Brain microvascular endothelial cell (primary cell): Measurements from ENCODE around the gene DISC1.
A peak's percentile ranks its signal among the peaks of the same experiment; 100 is the strongest.

Source experiments
- DNase-seq: peaks from one replicate; pipeline ENCODE4 v3.0.0-alpha.2; 2020
- H3K27ac ChIP-seq: fragments of 250-450 bp; sonication (Bioruptor Pico); 2 replicates; pipeline ENCODE4 v1.5.1; 2020; ENCODE audit warnings: mild to moderate bottlenecking, moderate library complexity
- H3K27me3 ChIP-seq: fragments of 250-450 bp; sonication (Bioruptor Pico); replicated peaks from 2 replicates; pipeline ENCODE4 v1.5.1; 2020; ENCODE audit warnings: mild to moderate bottlenecking
- H3K36me3 ChIP-seq: fragments of 250-450 bp; sonication (Bioruptor Pico); replicated peaks from 2 replicates; pipeline ENCODE4 v1.5.1; 2020; ENCODE audit warnings: mild to moderate bottlenecking
- H3K4me3 ChIP-seq: 2 replicates; pipeline ENCODE4 v1.5.1; 2011; ENCODE audit warnings: low read depth, mild to moderate bottlenecking, control low read depth, low read length, moderate library complexity
- in situ Hi-C: cut with HindIII; loops from 2 replicates; pipeline ENCODE4 v1.10.0; 2017; ENCODE audit warnings: low sequenced_read_pairs, low pct_ligation_motif_present
- TF ChIP-seq, protein P1 (sequence below): IDR thresholded peaks from 2 replicates; pipeline ENCODE4 v1.5.1; 2011; ENCODE audit warnings: low read depth, mild to moderate bottlenecking, moderate library complexity, low read length, control low read depth, inconsistent platforms; ENCODE audit errors: missing control alignments

DISC1 gene

GRCh38 chr1:231807541-231807940 is 181.0 kb downstream of the DISC1 start:
- H3K36me3 ChIP-seq: no peaks in the 10 kb centered on the region
- H3K27me3 ChIP-seq: no peaks in the 10 kb centered on the region
- no peak for DNase-seq
- H3K4me3 ChIP-seq: no peak overlapping the region
- TF ChIP-seq, protein P1, sequence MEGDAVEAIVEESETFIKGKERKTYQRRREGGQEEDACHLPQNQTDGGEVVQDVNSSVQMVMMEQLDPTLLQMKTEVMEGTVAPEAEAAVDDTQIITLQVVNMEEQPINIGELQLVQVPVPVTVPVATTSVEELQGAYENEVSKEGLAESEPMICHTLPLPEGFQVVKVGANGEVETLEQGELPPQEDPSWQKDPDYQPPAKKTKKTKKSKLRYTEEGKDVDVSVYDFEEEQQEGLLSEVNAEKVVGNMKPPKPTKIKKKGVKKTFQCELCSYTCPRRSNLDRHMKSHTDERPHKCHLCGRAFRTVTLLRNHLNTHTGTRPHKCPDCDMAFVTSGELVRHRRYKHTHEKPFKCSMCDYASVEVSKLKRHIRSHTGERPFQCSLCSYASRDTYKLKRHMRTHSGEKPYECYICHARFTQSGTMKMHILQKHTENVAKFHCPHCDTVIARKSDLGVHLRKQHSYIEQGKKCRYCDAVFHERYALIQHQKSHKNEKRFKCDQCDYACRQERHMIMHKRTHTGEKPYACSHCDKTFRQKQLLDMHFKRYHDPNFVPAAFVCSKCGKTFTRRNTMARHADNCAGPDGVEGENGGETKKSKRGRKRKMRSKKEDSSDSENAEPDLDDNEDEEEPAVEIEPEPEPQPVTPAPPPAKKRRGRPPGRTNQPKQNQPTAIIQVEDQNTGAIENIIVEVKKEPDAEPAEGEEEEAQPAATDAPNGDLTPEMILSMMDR: no peak
- in situ Hi-C loops: no loop called here
- no peak overlapping the region for H3K27ac ChIP-seq

DNA sequence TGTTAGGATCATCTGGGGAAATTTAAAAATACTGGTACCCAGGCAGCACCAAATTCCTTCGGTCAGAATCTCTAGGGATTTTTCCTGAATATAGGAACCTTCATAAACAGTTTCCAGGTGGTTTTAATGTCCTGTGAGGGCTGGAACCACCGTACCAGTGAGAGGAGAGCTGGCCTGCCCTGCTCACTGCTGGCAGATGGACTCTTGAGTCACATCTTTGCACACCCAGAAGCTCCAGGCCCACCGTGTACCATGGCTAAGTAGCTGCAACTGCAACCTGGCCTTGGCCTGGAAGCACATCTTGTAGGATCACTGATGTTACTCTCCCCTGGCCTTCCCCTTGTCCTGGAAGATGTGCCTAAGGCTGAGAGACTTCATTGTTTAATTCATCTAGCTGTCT is 181.5 kb downstream of the DISC1 start:
- Histone ChIP-seq H3K27me3 (no peaks in the 10 kb centered on the region), H3K4me3 (no peak overlapping the region), H3K36me3 (no peaks in the 10 kb centered on the region), H3K27ac (no peak overlapping the region)
- TF ChIP-seq, protein P1: no peak
- in situ Hi-C loops: no loop called here
- no peak for DNase-seq

GRCh38 chr1:231808990-231809389 is 182.4 kb downstream of the DISC1 start:
- in situ Hi-C loops: no loop called here
- no peak overlapping the region for H3K27ac ChIP-seq

GRCh38 chr1:231810415-231810814 is 183.8 kb downstream of the DISC1 start:
- TF ChIP-seq, protein P1: no peak
- H3K27ac ChIP-seq: no peak overlapping the region
- no peaks in the 10 kb centered on the region for H3K36me3 ChIP-seq
- no peak overlapping the region for H3K4me3 ChIP-seq
- no peak for DNase-seq
- in situ Hi-C loops: no loop called here
- H3K27me3 ChIP-seq: no peaks in the 10 kb centered on the region

More at GRCh38 chr1:231808990-231809389, 182.4 kb downstream of the DISC1 start:
- no peaks in the 10 kb centered on the region for H3K27me3 ChIP-seq
- no peaks in the 10 kb centered on the region for H3K36me3 ChIP-seq
- no peak overlapping the region for H3K4me3 ChIP-seq
- TF ChIP-seq, protein P1: no peak
- peak; percentile 59 for DNase-seq

DNA sequence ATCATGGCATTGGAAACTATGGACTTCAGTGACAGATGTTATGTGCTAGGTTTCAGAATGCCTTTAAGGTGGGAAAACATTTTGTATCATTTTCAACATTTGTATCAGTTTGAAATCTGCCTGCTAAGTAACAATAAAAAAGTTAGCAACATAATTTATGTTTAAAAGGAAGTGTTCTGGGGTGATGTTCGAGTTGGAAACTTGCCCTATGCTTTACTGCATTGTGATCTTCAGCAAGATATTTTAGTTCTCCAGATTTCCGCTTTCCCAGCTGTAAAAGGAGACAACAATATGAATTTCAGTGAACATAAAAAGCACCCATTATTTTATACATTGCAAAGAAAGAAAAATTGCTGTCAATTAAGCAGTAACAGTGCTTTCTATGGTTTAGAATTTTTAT is 187.4 kb downstream of the DISC1 start:
- in situ Hi-C loops: no loop called here
- Histone ChIP-seq H3K27ac (no peak overlapping the region), H3K4me3 (no peak overlapping the region), H3K36me3 (no peaks in the 10 kb centered on the region), H3K27me3 (no peaks in the 10 kb centered on the region)
- TF ChIP-seq, protein P1: no peak
- no peak for DNase-seq

- Histone ChIP-seq H3K4me3 (no peak overlapping the region), H3K36me3 (no peaks in the 10 kb centered on the region), H3K27ac (no peak overlapping the region), H3K27me3 (no peaks in the 10 kb centered on the region)
- in situ Hi-C loops: no loop called here
- DNase-seq: no peak
- TF ChIP-seq, protein P1: peak; percentile 2
These were observed 187.9 kb downstream of the DISC1 start for GRCh38 chr1:231814521-231814920.
